Activated naive CD4-positive, alpha-beta T cell treated with anti-CD3 and anti-CD28 coated beads, Interleukin-2, amount 10 ng/mL, durations not matched to agents 5 hours and 36 hours (primary cell): ENCODE results near the gene PRRT2. TPM values are rescaled to one million over a fixed set of nuclear protein-coding genes. Genes with fewer than 3 reads are reported as not detected.

Experiments
- total RNA-seq, 2 experiments: library from RNA; stranded (reverse); gene quantifications; one replicate each; pipeline ENCODE4 v1.2.3, GENCODE V29; 2021

The PRRT2 gene
- total RNA-seq: under 1 TPM; 0.58 to 0.98 TPM

DNA sequence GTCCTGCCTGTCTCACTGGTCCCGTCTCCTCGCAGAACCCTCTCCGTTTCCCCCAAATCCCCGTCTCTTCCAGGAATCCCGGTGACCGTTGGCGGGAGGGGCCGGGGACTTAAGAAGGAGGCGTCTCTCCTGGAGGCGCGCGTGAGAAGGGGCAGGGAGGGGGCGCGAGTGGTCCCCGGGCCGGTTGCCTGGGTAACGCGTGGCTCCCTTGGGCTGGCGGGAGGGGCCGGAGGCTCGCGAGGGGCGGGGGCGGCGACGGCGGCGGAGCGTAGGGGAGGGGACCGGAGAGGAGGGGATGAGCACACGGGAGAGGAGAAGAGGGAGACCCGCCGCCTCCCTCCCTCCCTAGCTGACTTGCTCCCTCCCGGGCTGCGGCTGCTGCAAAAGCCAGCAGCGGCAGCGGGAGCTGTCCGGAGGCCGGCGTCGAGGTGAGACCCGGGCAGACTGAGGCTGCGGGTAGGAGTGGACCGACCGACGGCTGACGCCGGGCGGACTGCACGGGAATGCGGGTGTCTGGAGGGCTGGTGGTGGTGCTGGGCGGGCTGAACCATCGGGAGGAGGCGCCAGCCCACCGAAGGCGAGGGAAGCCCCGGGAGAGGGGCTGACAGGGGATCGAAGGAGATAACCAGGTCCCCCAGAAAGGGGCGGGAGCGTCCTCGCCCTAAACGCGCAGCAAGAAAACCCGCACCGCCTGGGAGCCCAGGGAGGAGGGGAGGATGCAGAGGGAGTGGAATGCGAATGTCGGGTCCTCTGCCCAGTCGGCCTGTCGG is at the start of gene PRRT2:
PRRT2 (plus strand) TSS at position 298 of the 770 bp plus-strand sequence. CDS start 862 bp downstream, outside the sequence.

DNA sequence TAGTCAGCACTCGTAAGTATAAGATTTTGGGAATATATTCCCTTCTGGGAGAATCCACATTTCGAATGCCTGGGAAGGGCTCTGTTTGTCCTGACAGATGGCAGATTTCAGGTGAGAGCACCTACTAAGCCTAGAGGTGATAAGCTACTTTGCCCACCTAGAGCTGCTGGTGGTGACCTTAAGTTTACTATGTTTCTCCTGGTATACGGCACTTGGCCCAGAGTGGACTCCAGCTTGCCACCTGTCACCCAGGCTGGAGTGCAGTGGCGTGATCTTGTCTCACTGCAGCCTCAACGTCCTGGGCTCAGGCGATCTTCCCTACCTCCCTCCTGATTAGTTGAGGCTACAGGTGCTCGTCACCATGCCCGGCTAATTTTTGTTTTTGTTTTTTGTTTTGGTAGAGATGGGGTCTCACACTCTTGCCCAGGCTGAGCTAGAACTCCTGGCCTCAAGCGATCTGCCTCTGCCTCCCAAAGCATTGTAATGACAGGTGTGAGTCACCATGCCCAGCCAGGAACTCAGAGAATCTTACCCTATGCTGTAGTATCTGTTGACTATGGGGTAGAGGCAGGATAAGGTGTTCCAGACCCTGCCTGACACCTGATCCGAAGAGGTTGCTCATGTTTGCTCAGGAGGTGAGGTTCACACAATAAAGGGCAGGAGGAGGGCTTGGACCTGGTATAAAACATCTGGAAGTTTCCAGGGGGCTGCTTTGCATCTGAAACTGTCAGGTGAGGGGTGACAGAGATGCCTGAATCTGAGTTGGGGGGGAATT is 34.2 kb upstream of the PRRT2 start, which contains the start of gene ZG16:
ZG16 (plus strand) TSS at position 681 of the 775 bp plus-strand sequence. CDS start 1,011 bp downstream, outside the sequence.

DNA sequence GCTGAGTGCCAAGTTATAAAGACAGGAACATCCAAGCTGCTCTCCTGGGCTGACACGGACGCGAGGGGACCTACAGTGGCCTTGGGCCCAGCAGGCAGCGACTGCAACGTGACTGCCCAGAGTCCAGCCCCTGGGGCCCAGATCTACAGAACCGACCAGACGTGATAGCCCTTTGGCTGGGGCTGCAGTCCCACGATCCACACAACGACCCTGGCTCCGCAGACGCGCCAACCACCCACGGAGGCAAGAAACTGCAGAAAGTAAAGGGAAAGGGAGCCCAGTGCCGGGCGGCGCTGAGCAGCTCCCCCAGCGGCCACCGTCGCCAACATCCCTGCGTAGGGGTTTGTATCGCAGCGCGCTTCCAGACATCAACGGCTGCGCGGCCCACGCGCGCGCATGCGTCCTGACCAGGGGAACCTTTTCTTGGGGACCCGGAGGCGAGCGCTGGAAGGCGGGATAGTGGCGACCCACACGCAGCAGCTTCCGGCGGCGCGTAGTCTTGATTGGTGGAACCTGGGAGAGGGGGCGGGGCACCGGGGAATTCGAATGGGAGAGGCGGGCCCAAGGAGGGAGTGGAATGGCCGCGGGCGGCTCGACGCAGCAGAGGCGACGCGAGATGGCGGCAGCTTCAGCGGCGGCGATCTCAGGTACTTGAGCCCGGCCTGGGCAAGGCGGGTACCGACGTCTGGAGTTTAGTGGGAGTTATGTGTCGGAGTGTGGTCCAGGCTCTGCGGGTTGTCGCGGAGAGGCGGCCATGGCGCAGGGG is 21.6 kb upstream of the PRRT2 start, which contains the start of gene KIF22:
KIF22 (plus strand) TSS at position 569 of the 766 bp plus-strand sequence; CDS start at position 578, 9 bp downstream.

DNA sequence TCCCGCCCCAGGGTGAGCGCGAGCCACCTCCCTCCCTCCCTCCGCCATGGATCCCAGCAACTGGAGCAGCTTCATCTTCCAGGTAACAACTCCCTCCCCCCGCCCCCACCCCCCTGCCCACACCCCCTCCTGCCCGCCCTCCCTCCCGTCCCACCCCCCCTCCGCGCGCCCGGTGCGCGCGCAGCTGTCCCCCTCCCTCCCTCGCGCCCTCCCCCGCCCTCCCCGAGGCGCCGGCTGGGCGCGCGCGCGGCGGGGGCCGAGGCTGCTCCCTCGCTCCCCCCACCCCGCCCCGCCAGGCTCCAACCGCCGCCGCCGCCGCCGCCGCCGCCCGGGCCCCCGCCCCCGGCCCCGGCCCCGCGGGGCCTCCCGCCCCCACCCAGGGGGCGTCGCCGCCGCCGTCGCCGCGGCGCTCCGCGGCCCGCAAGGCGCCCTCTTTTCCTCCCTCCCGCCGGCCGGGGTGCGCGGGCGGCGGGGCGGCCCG is 5.9 kb upstream of the PRRT2 start, which contains the start of gene MAZ:
MAZ (plus strand) TSS at position 431 of the 481 bp plus-strand sequence. CDS start 173 bp downstream, outside the sequence.

DNA sequence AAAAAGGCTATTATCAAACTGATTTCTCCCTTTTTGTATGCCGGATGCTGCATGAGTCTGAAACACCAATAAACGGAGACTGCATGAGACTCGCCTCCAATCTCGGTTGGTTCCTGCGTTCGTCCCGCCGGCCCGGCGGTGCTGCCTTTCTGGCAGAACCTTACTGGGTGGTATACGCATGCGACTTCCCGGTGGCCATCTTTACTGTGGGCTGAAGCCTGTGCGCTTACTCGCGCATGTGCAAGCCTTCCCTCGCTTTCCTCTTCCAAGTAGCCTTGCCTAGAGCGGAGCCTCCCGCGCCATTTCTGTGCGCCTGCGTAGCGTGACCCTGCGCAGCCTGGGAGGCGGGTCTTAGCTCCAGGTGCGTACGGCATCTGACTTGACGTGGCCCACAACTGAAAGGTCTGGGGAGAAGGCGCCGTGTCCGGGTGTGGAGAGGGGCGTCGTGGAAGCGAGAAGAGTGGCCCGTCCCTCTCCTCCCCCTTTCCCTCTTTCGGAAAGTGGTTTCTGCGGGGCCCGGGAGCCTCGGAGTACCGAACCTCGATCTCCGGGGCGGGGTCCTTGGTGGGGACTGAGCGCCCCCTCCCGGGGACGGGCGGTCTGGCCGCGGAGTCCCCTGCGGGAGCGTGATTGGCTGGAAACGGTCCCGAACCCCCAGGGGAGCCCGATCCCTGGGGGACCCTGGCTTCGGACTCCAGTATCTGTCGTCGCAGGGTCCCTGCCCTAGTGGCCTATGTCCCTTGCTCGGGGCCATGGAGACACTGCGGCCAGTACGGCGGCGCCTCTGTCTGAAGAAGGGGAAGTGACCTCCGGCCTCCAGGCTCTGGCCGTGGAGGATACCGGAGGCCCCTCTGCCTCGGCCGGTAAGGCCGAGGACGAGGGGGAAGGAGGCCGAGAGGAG is 4.0 kb downstream of the PRRT2 start, which contains the start of gene PAGR1:
PAGR1 (plus strand) TSS at position 360 of the 901 bp plus-strand sequence; CDS start at position 734, 374 bp downstream.

DNA sequence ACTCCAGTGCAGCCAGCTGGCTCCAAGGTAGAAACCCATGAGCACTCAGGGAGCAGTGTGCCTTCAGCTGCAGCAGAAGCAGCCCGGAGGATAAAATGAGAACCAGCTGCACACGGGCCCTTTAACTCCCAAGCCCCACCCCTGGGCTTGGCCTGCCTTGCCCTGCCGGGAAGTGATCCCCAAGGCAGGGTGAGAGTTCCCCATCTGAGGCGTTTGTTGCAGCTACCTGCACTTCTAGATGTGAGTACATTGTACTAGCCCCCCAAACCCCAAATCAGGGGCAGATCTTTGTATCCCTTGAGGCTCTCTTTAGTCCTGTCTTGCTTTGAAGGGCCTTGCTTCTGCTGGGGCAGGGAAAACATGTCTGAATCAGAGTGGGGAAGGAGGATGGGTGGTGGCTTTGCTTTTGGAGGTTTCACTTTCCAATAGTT is 8.3 kb downstream of the PRRT2 start, which contains the start of gene MVP:
MVP (plus strand) TSS at position 192 of the 431 bp plus-strand sequence. CDS start 10,088 bp downstream, outside the sequence.

DNA sequence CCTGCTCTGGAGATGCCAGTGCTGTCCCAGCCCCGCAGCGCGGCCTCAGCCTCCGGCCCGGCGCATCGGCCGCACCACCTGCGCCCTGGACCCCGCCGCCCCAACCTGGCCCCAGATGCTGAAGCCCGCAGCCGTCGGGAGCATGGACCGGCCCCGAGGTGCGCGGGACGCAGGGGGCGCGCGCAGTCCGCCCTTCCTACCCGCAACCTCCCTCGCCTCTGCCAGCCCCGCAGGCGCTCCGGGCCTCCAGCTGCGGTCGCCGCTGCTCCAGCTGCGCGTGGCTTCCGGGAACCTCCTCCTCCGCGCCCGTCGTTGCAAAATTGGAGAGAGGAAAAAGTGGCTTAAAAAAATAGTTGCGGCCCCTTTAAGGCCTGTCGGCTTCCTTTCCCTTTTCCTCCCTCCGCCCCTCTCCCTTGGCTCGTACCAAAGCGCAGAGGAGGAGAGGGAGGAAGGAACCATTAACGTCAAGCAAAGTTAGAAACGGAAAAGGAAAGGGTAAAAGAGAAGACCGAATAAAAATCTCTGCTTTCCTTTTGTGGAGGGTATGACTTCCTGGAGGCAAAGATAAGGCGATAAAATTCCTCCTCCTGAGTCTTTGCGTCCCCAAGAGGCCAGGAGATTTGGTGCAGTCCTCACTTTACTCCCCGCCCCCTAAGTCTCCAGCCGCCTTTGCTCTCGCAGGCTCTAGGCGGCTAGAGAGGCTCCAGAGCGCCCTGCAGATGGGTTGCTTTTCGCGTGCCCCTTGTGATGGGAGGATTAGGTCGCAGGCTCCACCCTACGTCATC is 51.1 kb downstream of the PRRT2 start, which contains the start of gene CDIPT:
CDIPT (minus strand) TSS at position 343 of the 785 bp plus-strand sequence. CDS start 369 bp downstream, outside the sequence.

Other genes starting within 250 kb of the PRRT2 start
- 100 to 1,000 TPM; 336 to 352 TPM for gene SPN, start 148.9 kb upstream of the PRRT2 start, total RNA-seq
- gene QPRT, start 133.0 kb upstream of the PRRT2 start, total RNA-seq: 1 to 10 TPM; 3.8 to 3.9 TPM
- 100 to 1,000 TPM; 114 to 115 TPM for gene C16orf54, start 66.2 kb upstream of the PRRT2 start, total RNA-seq
- gene ZG16, start 33.9 kb upstream of the PRRT2 start, total RNA-seq: not detected
- gene KIF22, start 21.4 kb upstream of the PRRT2 start, total RNA-seq: 100 to 1,000 TPM; 164 to 172 TPM
- 100 to 1,000 TPM; 378 to 401 TPM for gene MAZ, start 5.7 kb upstream of the PRRT2 start, total RNA-seq
- gene PAGR1, start 4.0 kb downstream of the PRRT2 start, total RNA-seq: 10 to 100 TPM; 28.0 to 28.1 TPM
- gene MVP, start 8.3 kb downstream of the PRRT2 start, total RNA-seq: 100 to 1,000 TPM; 177 to 178 TPM
- gene CDIPT, start 51.0 kb downstream of the PRRT2 start, total RNA-seq: 10 to 100 TPM; 57.3 to 59.6 TPM
- gene SEZ6L2, start 87.4 kb downstream of the PRRT2 start, total RNA-seq: not detected
- gene ASPHD1, start 88.3 kb downstream of the PRRT2 start, total RNA-seq: not detected
- 10 to 100 TPM; 30.4 to 32.9 TPM for gene KCTD13, start 114.0 kb downstream of the PRRT2 start, total RNA-seq
- gene TMEM219, start 149.9 kb downstream of the PRRT2 start, total RNA-seq: 10 to 100 TPM; 74.1 to 77.3 TPM
- gene TAOK2, start 161.7 kb downstream of the PRRT2 start, total RNA-seq: 10 to 100 TPM; 42.2 to 43.0 TPM
- 10 to 100 TPM; 33.1 to 34.6 TPM for gene HIRIP3, start 183.4 kb downstream of the PRRT2 start, total RNA-seq
- gene INO80E, start 184.0 kb downstream of the PRRT2 start, total RNA-seq: 100 to 1,000 TPM; 101 to 102 TPM
- not detected for gene DOC2A, start 198.8 kb downstream of the PRRT2 start, total RNA-seq
- gene C16orf92, start 211.0 kb downstream of the PRRT2 start, total RNA-seq: not detected
- 1 to 10 TPM; 4.7 to 5.8 TPM for gene TLCD3B, start 219.1 kb downstream of the PRRT2 start, total RNA-seq